ENCODE results near the gene SYT17. TPM values are rescaled to one million over a fixed set of nuclear protein-coding genes. Genes with fewer than 3 reads are reported as not detected.

Gene SYT17
- polyA plus RNA-seq, 4 donors = 1.8 to 7.1 (median 3.3) TPM

GRCh38 chr16:19135896-19136438, 32.1 kb upstream of the SYT17 start:
- H3K9me3 ChIP-seq (ENCODE audit: control insufficient read depth in 2 of 2, insufficient read depth in 1 of 2, low read depth in 1 of 2, low read length in 1 of 2) = no peaks in the 10 kb centered on the region
- H3K4me3 ChIP-seq (ENCODE audit: low read depth in 1 of 3, low read length in 3 of 3) = no peak overlapping the region
- no peaks in the 10 kb centered on the region for H3K36me3 ChIP-seq (ENCODE audit: control insufficient read depth in 3 of 3, insufficient read depth in 2 of 3, low read depth in 1 of 3, low read length in 3 of 3)
- FAIRE-seq (no peak), DNase-seq (peak; percentile 71 to 86)
- H3K27me3 ChIP-seq (ENCODE audit: control insufficient read depth in 3 of 3, insufficient read depth in 3 of 3, low read length in 3 of 3) = no peaks in the 10 kb centered on the region
- H3K4me1 ChIP-seq (ENCODE audit: control insufficient read depth in 3 of 3, insufficient read depth in 2 of 3, low read depth in 1 of 3, low read length in 2 of 3) = peaks cover 0 to 18% (median 3%) of the 10 kb centered on the region in 3 donors
- H3K27ac ChIP-seq (ENCODE audit: low read depth in 1 of 3, low read length in 2 of 3) = no peak overlapping the region
- WGBS, 3 donors = 12 to 37% (median 26%) methylated on average over 6 to 7 of the region's 7 CpGs

GRCh38 chr16:19136549-19137196, 31.4 kb upstream of the SYT17 start:
- no peak for FAIRE-seq
- Histone ChIP-seq H3K36me3 (ENCODE audit: control insufficient read depth in 3 of 3, insufficient read depth in 2 of 3, low read depth in 1 of 3, low read length in 3 of 3) (no peaks in the 10 kb centered on the region), H3K9me3 (ENCODE audit: control insufficient read depth in 2 of 2, insufficient read depth in 1 of 2, low read depth in 1 of 2, low read length in 1 of 2) (no peaks in the 10 kb centered on the region), H3K4me3 (ENCODE audit: low read depth in 1 of 3, low read length in 3 of 3) (no peak overlapping the region), H3K27ac (ENCODE audit: low read depth in 1 of 3, low read length in 2 of 3) (peak overlapping the region in 1 of 3 donors; percentile 4), H3K27me3 (ENCODE audit: control insufficient read depth in 3 of 3, insufficient read depth in 3 of 3, low read length in 3 of 3) (no peaks in the 10 kb centered on the region), H3K4me1 (ENCODE audit: control insufficient read depth in 3 of 3, insufficient read depth in 2 of 3, low read depth in 1 of 3, low read length in 2 of 3) (peaks cover 0 to 18% (median 3%) of the 10 kb centered on the region in 3 donors)
- peak in 1 of 2 donors; percentile 36 for DNase-seq
- WGBS, 3 donors = 35 to 51% (median 47%) methylated on average over 10 of the region's 10 CpGs

DNA sequence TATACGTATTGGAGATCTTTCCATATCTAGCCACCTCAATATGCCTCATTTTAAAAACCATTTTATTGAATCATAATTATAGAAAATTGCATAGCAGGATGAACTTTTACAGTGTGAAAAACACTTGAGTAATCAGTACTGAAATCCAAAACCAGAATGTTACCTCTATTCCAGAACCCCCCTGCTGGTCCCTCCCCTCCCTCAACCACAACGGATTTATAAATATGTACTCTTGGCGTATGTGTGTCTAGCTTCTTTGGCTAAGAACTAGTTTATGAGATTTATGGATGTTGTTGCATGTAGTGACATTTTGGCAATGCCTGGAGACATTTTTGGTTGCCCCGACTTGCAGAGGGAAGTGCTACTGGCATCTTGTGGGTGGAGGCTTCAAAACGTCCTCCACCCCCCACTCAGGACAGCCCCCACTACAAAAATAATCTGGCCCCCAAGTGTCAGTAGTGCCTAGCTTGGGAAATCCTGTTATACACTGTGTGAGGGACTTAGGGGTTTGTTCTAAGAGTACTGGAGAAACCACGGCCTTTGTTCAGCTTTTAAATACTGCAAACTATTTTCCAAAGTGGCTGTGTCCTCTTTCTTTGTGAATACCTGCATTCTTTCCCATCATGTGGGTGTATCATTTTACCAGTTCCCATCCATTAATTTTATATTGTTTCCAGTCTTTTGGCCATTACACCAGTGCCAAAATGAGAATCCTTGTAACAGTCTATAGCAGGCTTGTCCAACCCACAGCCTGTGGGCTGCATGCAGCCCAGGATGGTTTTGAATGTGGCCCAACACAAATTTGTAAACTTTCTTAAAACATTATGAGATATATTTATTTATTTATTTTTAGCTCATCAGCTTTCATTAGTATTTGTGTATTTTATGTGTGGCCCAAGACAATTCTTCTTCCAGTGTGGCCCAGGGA, 30.6 kb upstream of the SYT17 start:
- Histone ChIP-seq H3K36me3 (ENCODE audit: control insufficient read depth in 3 of 3, insufficient read depth in 2 of 3, low read depth in 1 of 3, low read length in 3 of 3) (no peaks in the 10 kb centered on the region), H3K27me3 (ENCODE audit: control insufficient read depth in 3 of 3, insufficient read depth in 3 of 3, low read length in 3 of 3) (no peaks in the 10 kb centered on the region), H3K4me3 (ENCODE audit: low read depth in 1 of 3, low read length in 3 of 3) (no peak overlapping the region), H3K9me3 (ENCODE audit: control insufficient read depth in 2 of 2, insufficient read depth in 1 of 2, low read depth in 1 of 2, low read length in 1 of 2) (no peaks in the 10 kb centered on the region), H3K4me1 (ENCODE audit: control insufficient read depth in 3 of 3, insufficient read depth in 2 of 3, low read depth in 1 of 3, low read length in 2 of 3) (peaks cover 0 to 12% (median 3%) of the 10 kb centered on the region in 3 donors), H3K27ac (ENCODE audit: low read depth in 1 of 3, low read length in 2 of 3) (no peak overlapping the region)
- WGBS, 3 donors = 45 to 60% (median 49%) methylated on average over 6 of the region's 6 CpGs
- FAIRE-seq = no peak
- DNase-seq = no peak

DNA sequence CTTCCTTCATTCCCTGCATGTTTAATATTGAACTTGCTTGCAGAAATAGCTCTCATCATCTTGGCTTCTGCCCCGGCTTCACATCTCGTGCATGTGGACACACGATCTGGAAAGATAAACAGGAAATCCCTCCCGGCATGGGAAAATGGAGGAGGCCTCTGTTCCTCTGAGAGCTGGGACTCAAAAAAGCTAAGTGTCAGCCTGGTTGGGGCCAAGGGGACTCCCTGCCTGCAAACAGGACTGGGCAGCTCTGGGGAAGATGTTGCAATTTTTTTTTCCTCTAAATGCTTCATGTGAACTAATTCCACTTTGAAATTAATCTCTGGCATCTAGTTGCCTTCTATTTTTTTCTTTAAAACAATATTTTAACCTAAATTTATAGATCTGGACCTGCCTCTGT, 29.4 kb upstream of the SYT17 start:
- peak in 1 of 2 donors; percentile 62 for DNase-seq
- Histone ChIP-seq H3K27ac (ENCODE audit: low read depth in 1 of 3, low read length in 2 of 3) (no peak overlapping the region), H3K4me1 (ENCODE audit: control insufficient read depth in 3 of 3, insufficient read depth in 2 of 3, low read depth in 1 of 3, low read length in 2 of 3) (peaks cover 0 to 12% (median 3%) of the 10 kb centered on the region in 3 donors), H3K27me3 (ENCODE audit: control insufficient read depth in 3 of 3, insufficient read depth in 3 of 3, low read length in 3 of 3) (no peaks in the 10 kb centered on the region), H3K36me3 (ENCODE audit: control insufficient read depth in 3 of 3, insufficient read depth in 2 of 3, low read depth in 1 of 3, low read length in 3 of 3) (no peaks in the 10 kb centered on the region), H3K9me3 (ENCODE audit: control insufficient read depth in 2 of 2, insufficient read depth in 1 of 2, low read depth in 1 of 2, low read length in 1 of 2) (no peaks in the 10 kb centered on the region), H3K4me3 (ENCODE audit: low read depth in 1 of 3, low read length in 3 of 3) (no peak overlapping the region)
- WGBS, 3 donors = 21 to 44% (median 24%) methylated on average over 4 of the region's 4 CpGs
- FAIRE-seq = no peak

- peaks cover 0 to 12% (median 3%) of the 10 kb centered on the region in 3 donors for H3K4me1 ChIP-seq (ENCODE audit: control insufficient read depth in 3 of 3, insufficient read depth in 2 of 3, low read depth in 1 of 3, low read length in 2 of 3)
- peak overlapping the region in 1 of 3 donors; percentile 3 for H3K27ac ChIP-seq (ENCODE audit: low read depth in 1 of 3, low read length in 2 of 3)
- WGBS, 3 donors = 64 to 73% (median 64%) methylated on average over 5 of the region's 5 CpGs
- H3K4me3 ChIP-seq (ENCODE audit: low read depth in 1 of 3, low read length in 3 of 3) = no peak overlapping the region
- no peaks in the 10 kb centered on the region for H3K36me3 ChIP-seq (ENCODE audit: control insufficient read depth in 3 of 3, insufficient read depth in 2 of 3, low read depth in 1 of 3, low read length in 3 of 3)
- DNase-seq (no peak), FAIRE-seq (no peak)
- no peaks in the 10 kb centered on the region for H3K27me3 ChIP-seq (ENCODE audit: control insufficient read depth in 3 of 3, insufficient read depth in 3 of 3, low read length in 3 of 3)
- H3K9me3 ChIP-seq (ENCODE audit: control insufficient read depth in 2 of 2, insufficient read depth in 1 of 2, low read depth in 1 of 2, low read length in 1 of 2) = no peaks in the 10 kb centered on the region
Measured at GRCh38 chr16:19139436-19140091, 28.5 kb upstream of the SYT17 start.

- Histone ChIP-seq H3K9me3 (ENCODE audit: control insufficient read depth in 2 of 2, insufficient read depth in 1 of 2, low read depth in 1 of 2, low read length in 1 of 2) (no peaks in the 10 kb centered on the region), H3K4me3 (ENCODE audit: low read depth in 1 of 3, low read length in 3 of 3) (no peak overlapping the region), H3K36me3 (ENCODE audit: control insufficient read depth in 3 of 3, insufficient read depth in 2 of 3, low read depth in 1 of 3, low read length in 3 of 3) (no peaks in the 10 kb centered on the region), H3K4me1 (ENCODE audit: control insufficient read depth in 3 of 3, insufficient read depth in 2 of 3, low read depth in 1 of 3, low read length in 2 of 3) (peaks cover 0 to 12% (median 3%) of the 10 kb centered on the region in 3 donors), H3K27me3 (ENCODE audit: control insufficient read depth in 3 of 3, insufficient read depth in 3 of 3, low read length in 3 of 3) (no peaks in the 10 kb centered on the region), H3K27ac (ENCODE audit: low read depth in 1 of 3, low read length in 2 of 3) (no peak overlapping the region)
- FAIRE-seq (no peak), DNase-seq (no peak)
- WGBS, 3 donors = 57 to 89% (median 63%) methylated on average over 2 of the region's 2 CpGs
Measured at GRCh38 chr16:19140396-19140795, 27.6 kb upstream of the SYT17 start.

DNA sequence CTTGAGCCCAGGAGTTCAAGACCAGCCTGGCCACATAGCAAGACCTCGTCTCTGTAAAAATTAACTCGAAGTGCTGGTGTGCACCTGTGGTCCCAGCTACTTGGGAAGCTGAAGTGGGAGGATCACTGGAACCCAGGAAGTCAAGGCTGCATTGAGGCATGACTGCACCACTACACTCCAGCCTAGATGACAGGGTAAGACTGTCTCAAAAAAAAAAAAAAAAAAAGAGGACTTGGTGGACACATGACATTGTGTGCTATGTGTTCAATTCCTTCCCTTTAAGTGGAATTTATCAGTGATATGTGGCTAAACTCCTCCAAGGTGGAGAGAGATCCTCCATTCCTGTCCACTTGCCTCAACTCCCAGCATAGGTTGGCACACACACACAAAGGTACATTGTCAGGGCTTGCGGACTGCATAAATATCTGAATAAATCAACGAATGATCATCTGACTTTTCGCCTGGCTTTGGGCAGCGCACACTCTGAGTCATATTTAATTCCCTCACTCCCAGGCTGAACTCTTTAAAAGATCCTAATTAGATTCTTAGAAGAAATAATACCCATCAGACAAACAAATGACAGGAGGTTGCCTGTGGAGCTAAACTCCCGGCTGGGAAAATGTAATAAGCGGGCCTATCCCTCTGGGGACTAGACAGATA, 25.0 kb upstream of the SYT17 start:
- FAIRE-seq (no peak), DNase-seq (no peak)
- Histone ChIP-seq H3K27me3 (ENCODE audit: control insufficient read depth in 3 of 3, insufficient read depth in 3 of 3, low read length in 3 of 3) (no peaks in the 10 kb centered on the region), H3K4me1 (ENCODE audit: control insufficient read depth in 3 of 3, insufficient read depth in 2 of 3, low read depth in 1 of 3, low read length in 2 of 3) (no peaks in the 10 kb centered on the region), H3K27ac (ENCODE audit: low read depth in 1 of 3, low read length in 2 of 3) (no peak overlapping the region), H3K4me3 (ENCODE audit: low read depth in 1 of 3, low read length in 3 of 3) (no peak overlapping the region), H3K36me3 (ENCODE audit: control insufficient read depth in 3 of 3, insufficient read depth in 2 of 3, low read depth in 1 of 3, low read length in 3 of 3) (no peaks in the 10 kb centered on the region), H3K9me3 (ENCODE audit: control insufficient read depth in 2 of 2, insufficient read depth in 1 of 2, low read depth in 1 of 2, low read length in 1 of 2) (peaks cover 0 to 2% of the 10 kb centered on the region in 2 donors)
- WGBS, 3 donors = 85 to 92% (median 87%) methylated on average over 8 of the region's 8 CpGs

- Histone ChIP-seq H3K9me3 (ENCODE audit: control insufficient read depth in 2 of 2, insufficient read depth in 1 of 2, low read depth in 1 of 2, low read length in 1 of 2) (peaks cover 0 to 2% of the 10 kb centered on the region in 2 donors), H3K4me1 (ENCODE audit: control insufficient read depth in 3 of 3, insufficient read depth in 2 of 3, low read depth in 1 of 3, low read length in 2 of 3) (no peaks in the 10 kb centered on the region), H3K4me3 (ENCODE audit: low read depth in 1 of 3, low read length in 3 of 3) (no peak overlapping the region), H3K27ac (ENCODE audit: low read depth in 1 of 3, low read length in 2 of 3) (no peak overlapping the region), H3K36me3 (ENCODE audit: control insufficient read depth in 3 of 3, insufficient read depth in 2 of 3, low read depth in 1 of 3, low read length in 3 of 3) (no peaks in the 10 kb centered on the region), H3K27me3 (ENCODE audit: control insufficient read depth in 3 of 3, insufficient read depth in 3 of 3, low read length in 3 of 3) (no peaks in the 10 kb centered on the region)
- WGBS, 3 donors = 77 to 80% (median 79%) methylated on average over 9 of the region's 9 CpGs
- FAIRE-seq (no peak), DNase-seq (no peak)
Measured at GRCh38 chr16:19143599-19143956, 24.5 kb upstream of the SYT17 start.
